ENCODE measurements around the gene GUCD1. TPM values are rescaled to one million over a fixed set of nuclear protein-coding genes. Genes with fewer than 3 reads are reported as not detected.
A peak's percentile ranks its signal among the peaks of the same experiment; 100 is the strongest.
"Not testable (repeated sequence)": the region's sequence is repeated elsewhere in the genome, so short reads cannot be mapped to it uniquely, and the experiment has no call there.

The GUCD1 gene
- total RNA-seq, 1 donor: 306 TPM

DNA sequence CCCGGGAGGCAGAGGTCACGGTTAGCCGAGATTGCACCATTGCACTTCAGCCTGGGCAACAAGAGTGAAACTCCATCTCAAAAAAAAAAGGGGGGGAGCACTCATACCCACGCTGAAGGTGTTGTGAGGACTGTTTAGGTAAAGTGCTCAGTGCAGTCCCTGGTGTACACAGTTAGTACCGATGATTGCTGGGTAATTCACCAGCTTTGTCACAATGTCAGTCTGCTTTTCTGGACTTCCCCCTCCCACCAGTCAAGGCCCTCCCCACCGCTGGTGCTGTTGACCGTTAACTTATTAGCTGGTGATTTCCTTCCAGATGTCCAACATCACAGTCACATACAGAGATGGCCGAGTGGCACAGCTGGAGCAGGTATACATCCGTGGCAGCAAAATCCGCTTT, 12.7 kb upstream of the GUCD1 start:
- no peak for DNase-seq (ENCODE audit: low read depth in 2 of 3, low spot score in 2 of 3)

DNA sequence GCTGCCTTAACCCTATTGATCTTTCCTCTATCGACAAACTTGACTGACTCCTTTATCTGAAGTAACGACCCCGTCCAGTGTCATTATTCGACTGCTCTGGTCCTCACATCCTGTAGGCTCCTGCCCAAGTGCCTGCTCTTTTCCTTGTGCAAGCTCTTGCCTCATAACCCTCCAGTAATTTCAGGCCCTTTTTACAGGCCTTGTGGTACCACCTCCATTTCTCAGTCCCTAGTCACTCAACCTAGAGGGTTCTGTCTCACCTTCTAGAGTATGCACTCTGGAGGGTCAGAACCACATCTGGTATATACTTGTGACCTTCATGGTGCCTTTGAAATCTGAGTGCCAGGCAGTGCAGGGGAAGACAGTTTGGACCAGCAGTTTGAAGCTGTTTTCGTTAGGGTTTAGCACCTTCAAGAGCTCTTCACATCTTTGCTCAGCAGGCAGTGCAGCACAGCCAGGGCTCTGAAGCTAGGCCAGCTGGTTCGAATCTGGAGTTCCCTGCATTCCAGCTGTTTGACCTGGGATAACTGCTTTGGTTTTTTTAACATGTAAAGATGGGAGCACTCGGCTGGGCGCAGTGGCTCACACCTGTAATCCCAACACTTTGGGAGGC, 12.1 kb upstream of the GUCD1 start:
- DNase-seq (ENCODE audit: low read depth in 2 of 3, low spot score in 2 of 3): no peak

DNA sequence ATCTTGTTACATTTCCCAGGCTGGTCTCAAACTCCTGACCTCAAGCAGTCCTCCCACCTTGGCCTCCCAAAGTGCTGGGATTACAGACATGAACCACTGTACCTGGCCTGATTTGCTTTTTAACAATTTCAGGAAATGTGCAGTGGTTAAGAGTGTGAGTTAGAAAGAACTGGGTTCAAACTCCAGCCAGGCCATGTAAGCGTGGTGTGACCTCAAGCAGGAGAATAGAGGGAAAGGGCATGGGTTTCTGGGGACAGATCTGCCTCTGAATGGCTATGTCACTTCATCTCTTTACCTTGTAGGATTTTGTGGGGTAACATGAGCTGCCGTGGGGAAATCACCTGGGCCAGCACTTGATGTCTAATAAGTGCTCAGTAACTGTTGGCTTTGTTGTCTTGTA, 10.1 kb upstream of the GUCD1 start:
- no peak for DNase-seq (ENCODE audit: low read depth in 2 of 3, low spot score in 2 of 3)

DNA sequence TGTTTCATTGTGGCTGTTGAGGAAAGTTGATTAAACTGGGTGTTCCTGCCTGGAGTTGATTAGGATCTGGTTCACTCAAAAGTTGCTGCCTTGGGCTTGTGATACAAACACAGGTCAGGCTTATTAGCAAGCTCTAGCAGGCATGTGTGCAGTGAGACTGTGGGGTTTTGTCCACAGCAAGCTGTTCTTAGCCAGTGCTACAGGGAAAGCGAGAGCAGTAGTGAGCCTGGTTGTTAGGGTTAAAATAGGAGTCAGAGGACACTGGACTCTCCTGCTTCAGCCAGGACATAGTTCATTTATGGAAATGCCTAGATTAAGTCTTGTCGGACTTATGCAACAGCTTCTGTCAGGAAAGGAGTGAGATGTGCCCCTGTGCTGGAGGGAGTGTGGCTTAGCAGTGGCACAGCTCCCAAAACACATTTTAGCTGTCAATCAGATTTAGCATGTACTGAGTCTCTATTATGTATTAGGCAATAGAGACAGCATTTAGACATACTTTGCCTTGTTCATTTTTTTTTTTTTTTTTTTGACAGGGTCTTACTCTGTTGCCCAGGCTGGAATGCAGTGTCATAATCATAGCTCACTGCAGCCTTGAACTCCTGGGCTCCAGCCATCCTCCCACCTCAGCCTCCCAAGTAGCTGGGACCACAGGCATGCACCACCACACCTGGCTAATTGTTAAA, 9.6 kb upstream of the GUCD1 start:
- DNase-seq (ENCODE audit: low read depth in 2 of 3, low spot score in 2 of 3): no peak

DNA sequence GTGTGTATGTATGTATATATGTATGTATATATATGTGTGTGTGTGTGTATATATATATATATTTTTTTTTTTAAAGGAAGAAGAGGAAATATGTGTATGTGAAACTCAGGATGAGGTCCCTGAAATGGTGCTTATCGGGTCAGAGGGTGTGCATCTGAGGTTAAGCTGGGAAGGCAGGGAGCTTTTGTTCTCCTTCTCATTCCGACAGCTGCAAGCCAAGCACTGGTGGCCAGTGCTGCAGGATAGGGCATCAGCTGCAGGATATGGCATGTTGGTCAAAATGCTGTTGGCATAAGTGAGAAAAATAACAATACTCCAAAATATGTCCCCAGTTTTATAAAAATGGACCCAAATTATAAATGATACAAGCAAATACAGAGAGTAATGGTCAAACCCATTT, 8.3 kb upstream of the GUCD1 start:
- no peak for DNase-seq (ENCODE audit: low read depth in 2 of 3, low spot score in 2 of 3)

DNA sequence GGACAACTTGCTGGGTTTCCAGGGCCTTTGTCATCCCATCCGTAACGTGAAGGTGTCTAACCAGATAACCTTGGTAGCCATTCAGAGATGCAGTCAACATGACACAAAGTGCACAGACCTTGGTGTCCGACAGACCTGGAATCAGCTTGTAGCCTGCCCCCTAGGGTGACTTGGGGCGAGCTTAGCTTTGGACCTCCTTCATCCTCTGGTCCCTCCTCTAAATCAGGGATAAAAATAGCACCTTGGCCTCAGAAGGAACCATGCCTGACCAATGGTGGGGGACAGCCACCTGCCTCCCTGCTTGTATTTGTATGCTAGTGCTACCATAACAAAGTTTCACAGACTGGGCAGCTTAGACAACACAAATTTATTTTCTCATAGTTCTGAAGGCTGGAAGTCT, 4.5 kb upstream of the GUCD1 start:
- DNase-seq (ENCODE audit: low read depth in 2 of 3, low spot score in 2 of 3): no peak

DNA sequence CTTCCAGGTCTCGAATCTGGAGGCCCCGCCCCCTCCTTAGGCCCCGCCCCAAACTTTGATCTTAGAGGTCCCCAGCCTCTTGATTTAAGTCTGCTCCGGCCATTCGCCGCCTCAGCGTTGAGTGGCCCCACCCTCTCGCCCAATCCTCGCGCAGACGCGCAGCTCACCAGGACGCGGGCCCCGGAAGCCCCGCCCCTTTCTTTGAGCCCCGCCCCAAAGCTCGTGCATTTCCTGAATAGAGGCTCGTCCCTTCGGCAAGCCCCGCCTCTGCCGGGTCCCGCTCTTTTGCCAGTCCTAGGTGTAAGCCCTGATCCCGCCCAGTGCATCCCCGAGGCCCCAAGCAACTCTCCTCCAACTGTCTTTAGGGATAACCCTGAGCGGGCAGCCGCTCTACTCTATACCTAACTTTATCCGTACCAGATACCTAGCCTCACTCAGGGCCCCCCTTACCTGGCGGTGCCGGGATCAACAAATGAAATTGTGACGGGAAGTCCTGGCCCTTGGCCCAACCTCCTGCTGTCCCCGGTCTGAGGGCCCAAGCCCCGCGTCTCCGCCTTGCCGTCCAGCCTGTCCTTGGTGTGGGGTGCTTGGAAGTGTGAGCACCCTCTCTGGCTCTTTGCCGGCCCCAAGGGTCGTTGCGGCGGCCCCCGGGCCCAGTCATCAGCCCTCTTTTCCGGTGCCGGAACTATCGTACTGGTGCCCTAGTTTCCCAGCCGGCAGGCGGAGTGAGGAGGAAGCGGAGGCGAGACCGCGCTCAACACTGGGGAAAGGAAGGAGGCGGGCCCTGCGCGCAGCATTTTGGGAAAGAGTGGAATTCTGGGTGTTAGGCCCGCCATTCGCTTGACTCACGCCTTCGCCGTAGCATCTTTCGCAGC, 464 bp upstream of the GUCD1 start, which contains the start of gene SNRPD3:
TSS of gene SNRPD3 (plus strand) at position 835 of the 875 bp plus-strand sequence. CDS start 1,676 bp downstream, outside the sequence.
- peak; percentile 98 to 99 (median 99) for DNase-seq (ENCODE audit: low read depth in 2 of 3, low spot score in 2 of 3)

DNA sequence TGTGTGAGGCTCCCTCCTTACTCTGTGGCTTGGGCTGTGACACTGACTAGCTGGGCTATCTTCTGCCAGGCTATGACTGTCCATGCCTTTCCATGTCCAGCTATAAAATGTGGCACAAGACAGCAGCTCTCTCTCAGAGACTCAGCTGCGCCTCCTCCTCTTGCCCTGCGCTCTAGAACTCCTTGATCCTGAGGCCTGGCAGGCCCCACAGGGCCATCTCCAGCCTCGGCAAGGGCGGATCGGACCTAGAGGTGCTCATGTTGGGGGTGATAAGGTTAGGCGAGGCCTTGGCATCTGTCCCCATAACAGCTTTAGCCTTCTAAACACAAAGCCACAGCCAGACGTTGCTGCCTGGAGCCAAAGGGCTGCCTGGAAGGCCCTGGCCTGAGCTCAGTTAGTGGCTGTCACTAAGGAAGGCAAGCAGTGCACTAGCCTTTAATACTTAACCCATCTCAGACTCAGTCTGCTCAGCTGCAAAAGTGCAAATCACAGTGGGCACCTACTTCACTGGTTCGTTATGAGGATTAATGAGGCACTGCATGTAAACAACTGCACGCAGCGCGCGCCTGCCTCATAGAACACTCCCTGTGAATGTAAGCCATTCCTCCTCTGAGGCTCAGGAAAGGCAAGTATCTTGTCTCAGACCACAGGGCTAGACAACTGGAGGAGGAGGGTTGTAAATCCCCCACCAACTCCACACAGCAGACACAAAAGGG, 1.2 kb downstream of the GUCD1 start:
- no peak for DNase-seq (ENCODE audit: low read depth in 2 of 3, low spot score in 2 of 3)

DNA sequence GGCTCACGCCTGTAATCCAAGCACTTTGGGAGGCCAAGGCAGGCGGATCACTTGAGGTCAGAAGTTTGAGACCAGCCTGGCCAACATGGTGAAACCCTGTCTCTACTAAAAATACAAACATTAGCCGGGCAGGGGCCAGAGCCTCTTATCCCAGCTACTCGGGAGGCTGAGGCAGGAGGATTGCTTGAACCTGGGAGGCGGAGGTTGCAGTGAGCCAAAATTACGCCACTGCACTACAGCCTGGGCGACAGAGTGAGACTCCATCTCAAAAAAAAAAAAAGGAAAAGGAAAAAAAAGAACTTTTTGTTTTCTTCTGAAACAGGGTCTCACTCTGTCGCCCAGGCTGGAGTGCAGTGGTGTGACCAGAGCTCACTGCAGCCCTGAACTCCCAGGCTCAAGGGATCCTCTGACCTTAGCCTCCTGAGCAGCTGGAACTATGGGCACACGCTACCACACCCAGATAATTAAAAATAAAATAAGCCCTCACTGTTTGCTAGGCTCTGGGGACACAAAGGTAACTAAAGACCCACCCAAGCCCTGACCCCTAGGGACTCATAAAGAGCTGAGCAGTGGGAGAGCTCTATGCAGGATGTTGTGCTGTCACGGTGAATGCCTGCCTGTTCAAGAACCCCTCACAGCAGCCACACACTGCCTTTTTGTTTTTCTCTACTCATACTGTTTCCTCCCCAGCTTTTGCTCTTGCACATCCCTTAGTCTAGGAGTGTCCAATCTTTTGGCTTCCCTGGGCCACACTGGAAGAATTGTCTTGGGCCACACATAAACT, 2.2 kb downstream of the GUCD1 start:
- not testable (repeated sequence) for DNase-seq (ENCODE audit: low read depth in 2 of 3, low spot score in 2 of 3)

DNA sequence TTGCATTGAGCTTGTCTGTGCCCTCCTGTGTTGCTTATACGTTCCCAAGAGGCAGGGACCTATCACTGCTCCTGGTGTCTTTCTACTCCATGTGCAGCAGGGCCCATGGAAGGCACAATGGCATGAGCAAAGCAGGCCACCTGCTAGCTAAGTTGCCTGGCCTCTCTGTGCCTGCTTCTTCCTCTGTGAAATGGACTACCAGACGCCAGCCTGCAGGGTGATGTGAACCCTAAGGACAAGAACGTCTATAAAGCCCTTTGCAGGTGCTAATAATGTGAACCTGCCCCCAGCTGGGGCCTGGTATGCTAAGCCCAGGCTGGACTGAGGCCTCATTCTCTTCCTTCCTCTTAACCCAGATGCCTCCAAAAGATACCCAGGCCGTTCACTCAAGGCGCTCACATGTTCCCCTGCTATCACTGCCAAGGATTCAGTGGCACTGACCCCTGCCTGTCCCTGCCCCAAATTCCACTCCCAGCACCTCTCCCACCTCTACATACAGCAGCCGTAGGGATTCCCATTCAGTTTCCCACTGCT, 4.0 kb downstream of the GUCD1 start:
- DNase-seq (ENCODE audit: low read depth in 2 of 3, low spot score in 2 of 3): peak in 1 of 3 donors; percentile 47

DNA sequence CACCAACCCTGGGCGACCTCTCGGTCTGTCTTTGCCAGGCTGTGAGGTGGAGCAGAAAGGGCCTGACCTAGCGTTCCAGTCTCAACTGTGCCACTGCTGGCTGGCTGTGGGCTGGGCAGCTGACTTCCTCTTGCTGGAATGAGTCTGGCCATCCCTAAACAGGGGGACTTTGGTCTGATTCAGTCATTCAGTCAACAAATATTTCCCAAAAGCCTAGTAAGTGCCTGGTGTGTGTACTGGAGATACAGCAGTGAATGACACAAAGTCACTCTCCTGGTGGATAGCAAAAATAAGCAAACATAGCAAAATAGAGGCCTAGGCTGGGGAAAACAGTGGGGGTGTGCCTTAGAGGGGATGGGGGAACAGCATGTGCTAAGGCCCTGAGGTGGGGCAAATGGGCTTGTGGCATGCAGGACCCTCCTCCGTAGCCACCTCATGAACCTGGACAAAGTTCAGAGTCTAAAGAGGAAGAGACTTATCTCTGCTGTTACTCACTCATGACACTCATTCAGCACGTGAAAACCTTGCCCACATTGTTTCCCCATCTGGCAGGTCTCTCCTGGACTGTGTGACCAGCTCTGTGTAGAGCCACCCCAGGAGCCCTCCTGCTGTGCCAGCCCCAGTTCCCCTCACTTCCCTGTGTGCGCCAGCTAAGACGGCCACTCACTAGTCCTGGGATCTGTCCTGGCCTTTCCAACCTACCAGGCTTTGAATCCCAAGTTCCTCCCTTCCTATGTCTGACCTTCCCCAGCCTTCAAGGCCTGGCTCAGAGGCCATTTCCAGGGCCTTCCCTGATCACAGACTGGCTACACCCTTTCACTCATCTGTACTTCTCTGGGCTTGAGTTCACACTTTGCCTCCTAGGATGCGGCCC, 4.7 kb downstream of the GUCD1 start:
- DNase-seq (ENCODE audit: low read depth in 2 of 3, low spot score in 2 of 3): no peak

DNA sequence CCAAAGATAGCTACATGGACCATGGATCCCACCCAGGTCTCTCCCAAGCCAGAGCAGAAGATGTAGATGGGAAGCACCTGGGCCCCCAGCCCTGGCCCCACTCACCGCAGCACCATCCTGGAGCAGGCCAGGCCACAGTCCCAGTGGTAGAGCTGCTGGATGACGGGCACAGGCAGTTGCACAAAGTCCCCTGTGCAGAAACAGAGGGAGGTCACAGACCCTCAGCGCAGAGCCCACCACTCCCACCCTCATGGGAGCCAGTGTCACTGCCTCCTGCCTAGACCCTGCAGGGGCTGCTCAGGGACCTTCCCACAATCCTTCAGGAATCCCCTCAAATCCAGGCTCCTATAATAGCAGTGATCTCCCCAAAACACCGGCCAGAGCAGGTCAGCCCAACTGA, 6.1 kb downstream of the GUCD1 start:
- DNase-seq (ENCODE audit: low read depth in 2 of 3, low spot score in 2 of 3): no peak

DNA sequence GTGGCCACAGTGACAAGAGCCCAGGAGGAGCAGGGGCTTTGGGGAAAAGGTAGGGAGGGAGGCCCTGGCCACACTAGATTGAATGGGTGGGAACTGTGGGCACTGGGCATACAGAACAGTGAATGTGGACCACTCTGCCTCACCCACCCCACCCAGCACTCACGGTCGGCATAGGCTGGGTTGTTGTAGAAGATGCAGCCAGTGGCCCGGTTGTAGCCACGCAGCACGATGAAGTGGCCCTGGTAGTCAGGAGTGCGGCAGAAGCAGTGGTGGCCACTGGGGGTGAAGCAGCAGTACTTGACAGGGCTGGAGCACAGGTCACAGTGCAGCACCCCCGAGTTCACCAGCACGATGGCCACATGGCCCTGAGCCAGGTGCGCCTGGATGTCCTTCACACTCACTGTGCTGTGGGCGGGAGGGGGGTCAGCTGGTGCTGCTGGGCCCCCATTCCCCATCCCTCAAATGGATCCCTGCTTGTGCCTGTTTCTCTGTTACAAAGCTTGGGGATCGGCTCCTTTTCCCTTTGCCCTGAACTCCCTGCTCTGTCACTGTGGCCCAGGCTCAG, 11.2 kb downstream of the GUCD1 start:
- DNase-seq (ENCODE audit: low read depth in 2 of 3, low spot score in 2 of 3): no peak

DNA sequence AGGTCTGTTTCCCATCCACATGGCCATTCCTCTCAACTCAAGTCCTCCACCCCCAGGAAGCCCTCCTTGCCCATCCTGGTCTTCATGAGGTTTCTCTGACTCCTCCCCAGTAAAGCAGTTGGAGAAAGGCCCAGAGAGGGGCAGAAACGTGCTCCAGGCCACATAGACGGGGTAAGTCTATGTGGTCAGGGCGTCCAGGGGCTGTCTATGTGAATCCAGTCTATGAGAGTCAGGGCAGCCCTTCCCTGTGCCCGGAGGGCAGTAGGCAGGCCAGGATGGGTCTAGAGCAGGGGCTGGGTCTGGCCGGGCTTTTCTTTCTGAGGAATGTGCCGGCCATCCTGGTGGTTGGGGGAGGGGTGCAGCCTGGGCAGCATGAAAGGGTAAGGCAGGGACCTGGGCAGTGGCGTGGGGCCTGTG, 11.7 kb downstream of the GUCD1 start:
- DNase-seq (ENCODE audit: low read depth in 2 of 3, low spot score in 2 of 3): no peak

DNA sequence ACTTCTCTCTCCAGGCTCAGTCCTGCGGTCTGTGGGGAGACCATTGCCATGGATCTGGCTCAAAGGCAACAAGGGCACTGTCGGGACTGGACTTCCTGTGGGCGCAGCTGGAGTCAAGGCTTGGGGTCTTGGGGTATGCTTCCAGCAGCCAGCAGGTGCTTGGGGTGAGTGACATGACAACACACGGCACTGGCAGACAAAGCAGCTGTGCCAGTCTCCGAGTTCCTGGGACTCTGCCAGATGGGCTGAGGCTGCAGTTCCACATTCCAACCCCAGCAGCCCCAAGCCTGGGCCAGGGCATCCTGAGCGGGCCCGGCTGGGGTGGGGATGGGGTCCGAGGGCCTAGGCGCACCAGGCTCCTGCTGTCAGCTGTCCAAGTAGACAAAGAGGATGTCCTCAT, 12.3 kb downstream of the GUCD1 start:
- DNase-seq (ENCODE audit: low read depth in 2 of 3, low spot score in 2 of 3): peak in 1 of 3 donors; percentile 59

DNA sequence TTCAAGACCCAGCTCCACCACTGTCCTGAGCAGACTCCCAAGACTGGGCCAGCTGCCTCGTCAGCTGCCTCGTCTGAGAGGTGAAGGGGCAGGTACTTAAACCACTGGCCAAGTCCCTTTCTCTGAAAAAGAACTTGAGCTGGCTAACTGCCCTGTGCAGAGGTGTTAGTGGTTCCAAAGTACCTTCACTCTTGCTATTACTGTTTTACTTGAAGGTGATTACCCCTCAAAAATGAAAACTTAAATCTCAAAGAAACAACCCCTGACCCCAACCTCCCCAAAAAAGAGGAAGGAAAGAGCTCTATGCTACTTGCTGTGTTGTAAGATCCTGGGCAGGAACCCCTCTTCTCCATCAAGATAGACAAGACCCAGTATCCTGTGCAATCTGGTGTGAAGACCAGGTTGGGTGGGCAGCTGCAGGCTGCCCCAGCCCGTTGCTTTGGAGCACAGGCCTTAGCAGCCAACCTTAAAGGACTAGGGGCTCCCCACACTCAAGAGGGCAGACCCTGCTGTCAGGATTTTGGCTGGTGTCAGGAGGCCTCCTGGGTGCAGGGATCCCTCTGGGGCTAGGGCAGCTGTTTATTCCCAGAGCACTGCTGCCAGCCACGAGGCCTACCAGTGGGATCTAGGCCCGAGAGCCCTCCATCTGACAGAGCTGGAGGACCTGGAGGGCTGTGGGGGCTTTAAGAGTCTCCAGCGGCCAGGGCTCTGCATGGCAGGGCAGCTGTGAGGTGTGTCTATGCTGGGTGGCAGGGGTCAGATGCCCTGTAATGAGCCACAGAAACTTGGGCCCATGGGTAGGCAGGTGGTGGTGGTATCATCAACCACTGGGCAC, 13.0 kb downstream of the GUCD1 start:
- DNase-seq (ENCODE audit: low read depth in 2 of 3, low spot score in 2 of 3): peak in 1 of 3 donors; percentile 51

DNA sequence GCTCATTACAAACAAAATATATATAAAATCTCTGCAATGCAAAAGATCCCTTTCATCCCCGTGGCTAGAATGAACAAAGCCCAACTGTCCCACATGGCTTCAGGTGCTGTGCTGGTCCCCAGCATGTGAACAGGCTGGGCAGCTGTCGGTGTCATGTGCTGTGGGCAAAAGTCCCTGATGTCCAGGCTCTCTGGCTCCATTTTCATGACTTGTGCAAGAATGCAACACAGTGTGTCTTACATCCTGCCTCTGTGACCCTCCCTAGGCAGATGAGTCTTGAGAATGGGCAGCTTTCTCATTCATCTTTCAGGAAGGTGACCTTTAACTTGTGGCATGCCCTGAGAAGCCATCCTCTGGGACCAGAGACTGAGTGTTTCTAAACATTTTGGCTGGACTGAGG, 14.5 kb downstream of the GUCD1 start:
- DNase-seq (ENCODE audit: low read depth in 2 of 3, low spot score in 2 of 3): no peak

DNA sequence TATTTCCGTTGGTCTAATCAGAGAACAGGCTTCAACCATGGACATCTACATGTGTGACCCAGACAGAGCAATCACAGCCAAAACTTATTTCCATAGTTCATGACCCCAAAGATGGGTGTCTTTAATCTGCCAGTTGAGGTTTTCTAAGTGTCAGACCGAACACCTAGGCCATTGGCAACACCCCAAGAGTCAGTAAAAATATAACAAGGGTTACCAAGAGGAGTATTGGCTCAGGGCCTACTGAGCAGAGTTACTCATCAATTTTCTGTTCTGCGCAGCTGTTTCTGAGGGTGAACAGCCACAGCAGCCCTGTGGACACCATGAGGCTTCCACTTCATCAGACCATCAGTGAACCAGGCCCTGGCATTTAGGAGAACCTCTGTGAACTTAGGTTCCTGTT, 18.8 kb downstream of the GUCD1 start:
- no peak for DNase-seq (ENCODE audit: low read depth in 2 of 3, low spot score in 2 of 3)

All from hematopoietic multipotent progenitor cell (in vitro differentiated cells).